Skeletal muscle tissue (tissue), 4 donors: ENCODE results near the gene CNIH4. TPM values are rescaled to one million over a fixed set of nuclear protein-coding genes. Genes with fewer than 3 reads are reported as not detected.
A peak's percentile ranks its signal among the peaks of the same experiment; 100 is the strongest.

Source experiments
- H3K27ac ChIP-seq: one replicate; pipeline ENCODE4 v1.7.0; 2013; ENCODE audit warnings: mild to moderate bottlenecking, low read depth, low read length, inconsistent platforms
- H3K27me3 ChIP-seq, 3 donors: one replicate each; pipeline ENCODE4 v1.7.0; 2013; ENCODE audit warnings: low read length in 3 of 3; ENCODE audit not compliant: control insufficient read depth in 3 of 3, insufficient read depth in 3 of 3
- H3K36me3 ChIP-seq, 3 donors: one replicate each; pipeline ENCODE4 v1.7.0; 2013; ENCODE audit warnings: low read length in 3 of 3; ENCODE audit not compliant: control insufficient read depth in 3 of 3, insufficient read depth in 3 of 3
- H3K4me1 ChIP-seq, 3 donors: one replicate each; pipeline ENCODE4 v1.7.0; 2013; ENCODE audit warnings: low read length in 3 of 3, mild to moderate bottlenecking in 3 of 3; ENCODE audit not compliant: control insufficient read depth in 3 of 3, insufficient read depth in 3 of 3
- H3K4me3 ChIP-seq, 3 donors: one replicate each; pipeline ENCODE4 v1.7.0; 2013; ENCODE audit warnings: low read length in 3 of 3
- H3K9ac ChIP-seq, 3 donors: one replicate each; pipeline ENCODE4 v1.7.0; 2013; ENCODE audit warnings: low read length in 3 of 3, mild to moderate bottlenecking in 3 of 3, moderate library complexity in 2 of 3, low read depth in 1 of 3
- H3K9me3 ChIP-seq, 3 donors: one replicate each; pipeline ENCODE4 v1.7.0; 2013; ENCODE audit warnings: low read length in 3 of 3; ENCODE audit not compliant: control insufficient read depth in 3 of 3
- total RNA-seq: library from RNA; depleted of rRNA; stranded (reverse); fragments of >200 nt; gene quantifications from one replicate; pipeline ENCODE4 v1.2.3, GENCODE V29; 2014
- donor health status: Osteomylitis.

The CNIH4 gene
- total RNA-seq, 1 donor from 2014 or later, result 54.3 TPM

GRCh38 chr1:224390517-224390916 lies 33.8 kb downstream of the CNIH4 start:
- Histone ChIP-seq H3K27me3 (no peaks in the 10 kb centered on the region), H3K9me3 (no peaks in the 10 kb centered on the region), H3K9ac (no peak overlapping the region), H3K4me1 (no peaks in the 10 kb centered on the region), H3K27ac (no peak overlapping the region), H3K36me3 (peaks cover 22 to 56% (median 46%) of the 10 kb centered on the region in 3 donors), H3K4me3 (no peak overlapping the region)

GRCh38 chr1:224392411-224393249 lies 36.0 kb downstream of the CNIH4 start:
- H3K9ac ChIP-seq, result no peak overlapping the region
- H3K36me3 ChIP-seq, result peaks cover 32 to 70% (median 67%) of the 10 kb centered on the region in 3 donors
- no peak overlapping the region for H3K27ac ChIP-seq

GRCh38 chr1:224393294-224393693 lies 36.6 kb downstream of the CNIH4 start:
- Histone ChIP-seq H3K27me3 (no peaks in the 10 kb centered on the region), H3K9me3 (no peaks in the 10 kb centered on the region), H3K27ac (no peak overlapping the region), H3K4me1 (no peaks in the 10 kb centered on the region), H3K9ac (no peak overlapping the region), H3K36me3 (peaks cover 33 to 77% (median 71%) of the 10 kb centered on the region in 3 donors), H3K4me3 (no peak overlapping the region)

More at GRCh38 chr1:224392411-224393249, 36.0 kb downstream of the CNIH4 start:
- H3K27me3 ChIP-seq, result no peaks in the 10 kb centered on the region
- H3K4me1 ChIP-seq, result no peaks in the 10 kb centered on the region
- H3K9me3 ChIP-seq, result no peaks in the 10 kb centered on the region
- no peak overlapping the region for H3K4me3 ChIP-seq

GRCh38 chr1:224399887-224400286 lies 43.2 kb downstream of the CNIH4 start:
- Histone ChIP-seq H3K4me3 (no peak overlapping the region), H3K9ac (no peak overlapping the region), H3K4me1 (no peaks in the 10 kb centered on the region), H3K9me3 (no peaks in the 10 kb centered on the region), H3K27ac (no peak overlapping the region), H3K27me3 (no peaks in the 10 kb centered on the region), H3K36me3 (peaks cover 39 to 74% (median 73%) of the 10 kb centered on the region in 3 donors)

GRCh38 chr1:224402472-224403036 lies 45.9 kb downstream of the CNIH4 start:
- Histone ChIP-seq H3K4me3 (no peak overlapping the region), H3K27me3 (no peaks in the 10 kb centered on the region), H3K9ac (peak overlapping the region in 1 of 3 donors; percentile 59), H3K9me3 (no peaks in the 10 kb centered on the region), H3K36me3 (peaks cover 36 to 67% (median 63%) of the 10 kb centered on the region in 3 donors), H3K4me1 (no peaks in the 10 kb centered on the region), H3K27ac (no peak overlapping the region)

GRCh38 chr1:224404916-224405603 lies 48.4 kb downstream of the CNIH4 start:
- H3K36me3 ChIP-seq, result peaks cover 27 to 54% (median 52%) of the 10 kb centered on the region in 3 donors
- H3K4me1 ChIP-seq, result no peaks in the 10 kb centered on the region
- no peaks in the 10 kb centered on the region for H3K9me3 ChIP-seq
- H3K9ac ChIP-seq, result no peak overlapping the region
- H3K4me3 ChIP-seq, result no peak overlapping the region
- no peak overlapping the region for H3K27ac ChIP-seq
- H3K27me3 ChIP-seq, result no peaks in the 10 kb centered on the region

GRCh38 chr1:224405604-224405970 lies 48.9 kb downstream of the CNIH4 start:
- H3K4me1 ChIP-seq, result no peaks in the 10 kb centered on the region
- no peak overlapping the region for H3K9ac ChIP-seq
- H3K9me3 ChIP-seq, result no peaks in the 10 kb centered on the region
- no peaks in the 10 kb centered on the region for H3K27me3 ChIP-seq
- peaks cover 27 to 57% (median 53%) of the 10 kb centered on the region in 3 donors for H3K36me3 ChIP-seq
- H3K27ac ChIP-seq, result no peak overlapping the region
- no peak overlapping the region for H3K4me3 ChIP-seq

GRCh38 chr1:224406216-224406615 lies 49.5 kb downstream of the CNIH4 start:
- H3K9me3 ChIP-seq, result no peaks in the 10 kb centered on the region
- H3K27ac ChIP-seq, result no peak overlapping the region
- no peaks in the 10 kb centered on the region for H3K4me1 ChIP-seq
- no peak overlapping the region for H3K4me3 ChIP-seq
- no peaks in the 10 kb centered on the region for H3K27me3 ChIP-seq
- H3K36me3 ChIP-seq, result peaks cover 28 to 54% (median 54%) of the 10 kb centered on the region in 3 donors
- H3K9ac ChIP-seq, result no peak overlapping the region

- no peaks in the 10 kb centered on the region for H3K4me1 ChIP-seq
- H3K27ac ChIP-seq, result no peak overlapping the region
- H3K27me3 ChIP-seq, result no peaks in the 10 kb centered on the region
- H3K9ac ChIP-seq, result no peak overlapping the region
- no peaks in the 10 kb centered on the region for H3K9me3 ChIP-seq
- no peak overlapping the region for H3K4me3 ChIP-seq
- peaks cover 27 to 57% (median 55%) of the 10 kb centered on the region in 3 donors for H3K36me3 ChIP-seq
Observed at GRCh38 chr1:224407571-224408293, 51.1 kb downstream of the CNIH4 start.
